ENCODE measurements around the gene CLIP1.

GRCh38 chr12:122333142-122334087 is 89.1 kb downstream of the CLIP1 start:
- TF ChIP-seq CTCF (IDR thresholded peaks at IDR 0.05) (no peak), POLR2A (IDR thresholded peaks at IDR 0.05) (no peak), EP300 (IDR thresholded peaks at IDR 0.05) (no peak), POLR2AphosphoS5 (IDR thresholded peaks at IDR 0.05) (no peak)

Measured in sigmoid colon (tissue), 4 donors.